UCSD-AML1 (cell line): Measurements from ENCODE around the gene SLC7A10.
A peak's percentile ranks its signal among the peaks of the same experiment; 100 is the strongest.

Experiments used
- DNase-seq: peaks from one replicate; lab custom pipeline; 2025; ENCODE audit not compliant: unreplicated experiment; lab: John Stamatoyannopoulos, UW

Gene SLC7A10

GRCh38 chr19:33255781-33256180 is 30.1 kb upstream of the SLC7A10 start:
- no peak for DNase-seq

GRCh38 chr19:33254245-33254824 is 28.7 kb upstream of the SLC7A10 start:
- DNase-seq = no peak

GRCh38 chr19:33252971-33253370 is 27.3 kb upstream of the SLC7A10 start:
- no peak for DNase-seq

- DNase-seq = no peak
These were observed 26.8 kb upstream of the SLC7A10 start for GRCh38 chr19:33252418-33252962.

- DNase-seq = no peak
These were observed 26.0 kb upstream of the SLC7A10 start for GRCh38 chr19:33251526-33252090.

GRCh38 chr19:33251076-33251475 is 25.4 kb upstream of the SLC7A10 start:
- DNase-seq = no peak

GRCh38 chr19:33250500-33250899 is 24.9 kb upstream of the SLC7A10 start:
- no peak for DNase-seq

- DNase-seq = no peak
These were observed 24.2 kb upstream of the SLC7A10 start for GRCh38 chr19:33249740-33250366.

GRCh38 chr19:33248954-33249613 is 23.4 kb upstream of the SLC7A10 start:
- peak; percentile 65 for DNase-seq

GRCh38 chr19:33248553-33248953 is 22.9 kb upstream of the SLC7A10 start:
- no peak for DNase-seq

GRCh38 chr19:33248104-33248503 is 22.5 kb upstream of the SLC7A10 start:
- DNase-seq = no peak

- no peak for DNase-seq
These were observed 21.8 kb upstream of the SLC7A10 start for GRCh38 chr19:33247441-33247819.

GRCh38 chr19:33246709-33247440 is 21.2 kb upstream of the SLC7A10 start:
- DNase-seq = no peak

GRCh38 chr19:33245948-33246708 is 20.5 kb upstream of the SLC7A10 start:
- no peak for DNase-seq

GRCh38 chr19:33242911-33243310 is 17.3 kb upstream of the SLC7A10 start:
- no peak for DNase-seq

- no peak for DNase-seq
These were observed 16.5 kb upstream of the SLC7A10 start for GRCh38 chr19:33242131-33242530.

GRCh38 chr19:33241530-33242101 is 16.0 kb upstream of the SLC7A10 start:
- DNase-seq = peak; percentile 49

- no peak for DNase-seq
These were observed 15.5 kb upstream of the SLC7A10 start for GRCh38 chr19:33241091-33241529.

GRCh38 chr19:33240181-33240771 is 14.6 kb upstream of the SLC7A10 start:
- DNase-seq = no peak
